ENCODE results near the gene SCGB1A1. TPM values are rescaled to one million over a fixed set of nuclear protein-coding genes. Genes with fewer than 3 reads are reported as not detected.

Gene SCGB1A1
- total RNA-seq, 1 experiment from 2014 or later = not detected

- H3K9me3 Mint-ChIP-seq (ENCODE audit: unreplicated experiment) = no peaks in the 10 kb centered on the region
- H3K36me3 Mint-ChIP-seq (ENCODE audit: insufficient read depth, unreplicated experiment) = peaks cover 3% of the 10 kb centered on the region
- TF ChIP-seq CTCF (IDR thresholded peaks at IDR 0.05; ENCODE audit: unreplicated experiment) = no peak
- ChIA-PET POLR2A (interaction anchor here (0.7 to 1.9 kb wide), 3 partner anchors 12 to 161 kb away, joined by 3 to 6 read pairs (median 6); no protein-coding TSS in a partner anchor), CTCF (interaction anchor here (0.6 to 2.8 kb wide), 6 partner anchors 16 to 167 kb away, joined by 3 to 12 read pairs (median 4); no protein-coding TSS in a partner anchor)
- H3K4me1 Mint-ChIP-seq (ENCODE audit: insufficient read depth, unreplicated experiment) = peaks cover 4% of the 10 kb centered on the region
- no peak overlapping the region for H3K27ac Mint-ChIP-seq (ENCODE audit: low read depth, unreplicated experiment)
- DNase-seq (ENCODE audit: unreplicated experiment) = no peak
- no TSS peak for BruUV-seq (replicated peaks)
- no peaks in the 10 kb centered on the region for H3K27me3 Mint-ChIP-seq (ENCODE audit: insufficient read depth, unreplicated experiment)
- H3K4me3 Mint-ChIP-seq (ENCODE audit: unreplicated experiment) = no peak overlapping the region
- intact Hi-C loops (cut with micrococcal nuclease) = no loop called here
These were observed 19.0 kb upstream of the SCGB1A1 start for GRCh38 chr11:62399878-62400266.

- ChIA-PET CTCF (interaction anchor here (0.6 to 2.8 kb wide), 8 partner anchors 8 to 234 kb away, joined by 3 to 12 read pairs (median 4); no protein-coding TSS in a partner anchor), POLR2A (interaction anchor here (0.6 to 1.9 kb wide), 3 partner anchors 11 to 831 kb away, joined by 3 to 6 read pairs (median 6); no protein-coding TSS in a partner anchor)
- no TSS peak for BruUV-seq (replicated peaks)
- Mint-ChIP-seq H3K4me1 (ENCODE audit: insufficient read depth, unreplicated experiment) (peaks cover 2% of the 10 kb centered on the region), H3K9me3 (ENCODE audit: unreplicated experiment) (no peaks in the 10 kb centered on the region), H3K27ac (ENCODE audit: low read depth, unreplicated experiment) (no peak overlapping the region), H3K4me3 (ENCODE audit: unreplicated experiment) (no peak overlapping the region), H3K27me3 (ENCODE audit: insufficient read depth, unreplicated experiment) (no peaks in the 10 kb centered on the region), H3K36me3 (ENCODE audit: insufficient read depth, unreplicated experiment) (no peaks in the 10 kb centered on the region)
- TF ChIP-seq CTCF (IDR thresholded peaks at IDR 0.05; ENCODE audit: unreplicated experiment) = no peak
- intact Hi-C loops (cut with micrococcal nuclease) = no loop called here
- no peak for DNase-seq (ENCODE audit: unreplicated experiment)
These were observed 18.6 kb upstream of the SCGB1A1 start for GRCh38 chr11:62400281-62400680.

GRCh38 chr11:62400760-62401159, 18.1 kb upstream of the SCGB1A1 start:
- no peak overlapping the region for H3K27ac Mint-ChIP-seq (ENCODE audit: low read depth, unreplicated experiment)
- BruUV-seq (replicated peaks) = no TSS peak
- no peaks in the 10 kb centered on the region for H3K9me3 Mint-ChIP-seq (ENCODE audit: unreplicated experiment)
- no peak overlapping the region for H3K4me3 Mint-ChIP-seq (ENCODE audit: unreplicated experiment)
- CTCF ChIA-PET = interaction anchor here (0.6 to 2.8 kb wide), 6 partner anchors 8 to 233 kb away, joined by 3 to 12 read pairs (median 4); no protein-coding TSS in a partner anchor
- POLR2A ChIA-PET = interaction anchor here (0.6 to 1.9 kb wide), 3 partner anchors 11 to 830 kb away, joined by 3 to 6 read pairs (median 6); no protein-coding TSS in a partner anchor
- H3K36me3 Mint-ChIP-seq (ENCODE audit: insufficient read depth, unreplicated experiment) = no peaks in the 10 kb centered on the region
- intact Hi-C loops (cut with micrococcal nuclease) = no loop called here
- no peak for TF ChIP-seq CTCF (IDR thresholded peaks at IDR 0.05; ENCODE audit: unreplicated experiment)
- no peaks in the 10 kb centered on the region for H3K27me3 Mint-ChIP-seq (ENCODE audit: insufficient read depth, unreplicated experiment)
- H3K4me1 Mint-ChIP-seq (ENCODE audit: insufficient read depth, unreplicated experiment) = no peaks in the 10 kb centered on the region
- DNase-seq (ENCODE audit: unreplicated experiment) = no peak

GRCh38 chr11:62401356-62401755, 17.5 kb upstream of the SCGB1A1 start:
- Mint-ChIP-seq H3K4me3 (ENCODE audit: unreplicated experiment) (no peak overlapping the region), H3K27me3 (ENCODE audit: insufficient read depth, unreplicated experiment) (no peaks in the 10 kb centered on the region), H3K36me3 (ENCODE audit: insufficient read depth, unreplicated experiment) (no peaks in the 10 kb centered on the region), H3K4me1 (ENCODE audit: insufficient read depth, unreplicated experiment) (no peaks in the 10 kb centered on the region), H3K9me3 (ENCODE audit: unreplicated experiment) (no peaks in the 10 kb centered on the region), H3K27ac (ENCODE audit: low read depth, unreplicated experiment) (no peak overlapping the region)
- BruUV-seq (replicated peaks) = no TSS peak
- TF ChIP-seq CTCF (IDR thresholded peaks at IDR 0.05; ENCODE audit: unreplicated experiment) = no peak
- no peak for DNase-seq (ENCODE audit: unreplicated experiment)
- CTCF ChIA-PET = interaction anchor here (0.9 to 2.8 kb wide), 5 partner anchors 13 to 141 kb away, joined by 3 to 12 read pairs (median 6); no protein-coding TSS in a partner anchor
- POLR2A ChIA-PET = interaction anchor here (1.3 to 1.9 kb wide), 2 partner anchors 10 to 159 kb away, joined by 6 read pairs; no protein-coding TSS in a partner anchor
- intact Hi-C loops (cut with micrococcal nuclease) = no loop called here

Data from MCF 10A (cell line).